NT2/D1 (cell line): Measurements from ENCODE around the gene SYT12.

Experiments used
- YY1 ChIP-seq: IDR thresholded peaks from 2 replicates; pipeline ENCODE4 v1.6.1; 2011; ENCODE audit not compliant: insufficient read length, insufficient read depth
- ZNF274 ChIP-seq: IDR thresholded peaks from 2 replicates; pipeline ENCODE4 v1.6.1; 2011; ENCODE audit warnings: mild to moderate bottlenecking, low read depth, low read length

DNA sequence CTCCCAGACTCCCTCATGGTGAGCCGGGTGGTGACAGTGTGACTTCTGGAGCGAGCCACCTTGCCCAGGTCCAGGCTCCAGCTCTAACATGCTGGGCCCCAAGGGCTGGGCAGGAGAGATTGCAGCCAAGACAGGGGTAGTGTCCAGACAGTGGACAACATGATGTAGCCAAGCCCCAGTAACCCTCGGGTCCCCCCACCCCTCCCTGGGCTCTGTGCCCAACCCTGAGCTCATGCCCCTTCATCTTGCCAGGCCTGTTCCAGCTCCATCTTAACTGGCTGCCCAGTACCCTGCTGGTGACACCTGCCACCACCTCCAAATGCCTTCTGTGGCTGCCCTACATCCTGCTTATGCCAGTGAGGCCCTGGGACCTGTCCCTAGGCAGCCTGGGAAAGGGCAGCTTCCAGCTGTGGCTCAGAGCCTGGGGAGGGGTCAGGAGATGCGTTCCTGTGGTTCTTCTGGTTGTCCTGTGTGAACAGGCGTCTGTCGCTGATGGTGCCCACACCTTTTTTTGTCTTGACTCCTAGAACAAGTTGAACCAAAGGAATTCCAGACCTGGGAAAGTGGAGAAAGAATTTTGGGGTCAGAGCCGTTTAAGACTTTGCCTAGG, 12.5 kb upstream of the SYT12 start:
- TF ChIP-seq YY1 (no peak), ZNF274 (no peak)
